ENCODE data around the gene FRAT2. TPM values are rescaled to one million over a fixed set of nuclear protein-coding genes. Genes with fewer than 3 reads are reported as not detected.

The FRAT2 gene
- total and polyA plus RNA-seq, 2 of the 4 experiments (the other 2 are of a cell fraction) = 2.0 to 2.5 TPM

- intact Hi-C loops (cut with micrococcal nuclease) = no loop called here
Observed at GRCh38 chr10:97329766-97330165, 4.8 kb downstream of the FRAT2 start.

More at GRCh38 chr10:97329766-97330165, 4.8 kb downstream of the FRAT2 start:
- H3K4me2 ChIP-seq (ENCODE audit: low read depth, low read length) = no peak overlapping the region
- H4K5ac ChIP-seq (ENCODE audit: low read depth, low read length) = no peak overlapping the region
- H4K20me1 ChIP-seq (ENCODE audit: insufficient read depth, low read length) = no peaks in the 10 kb centered on the region
- no peak overlapping the region for H2AK9ac ChIP-seq (replicated peaks; ENCODE audit: low read depth, low read length, poor library complexity)
- ChIA-PET POLR2A (ENCODE audit: unreplicated experiment) (interaction anchor here (0.6 kb wide), 1 partner anchor 628 kb away, joined by 3 read pairs; no protein-coding TSS in a partner anchor), CTCF (no interaction called here)
- no peak overlapping the region for H3K4ac ChIP-seq (ENCODE audit: low read depth, low read length)
- H3K9me3 ChIP-seq (ENCODE audit: control insufficient read depth, insufficient read depth, low read length) = no peaks in the 10 kb centered on the region
- no peak overlapping the region for H3K18ac ChIP-seq (ENCODE audit: low read depth, low read length)
- BruUV-seq (replicated peaks) = no TSS peak
- dilution Hi-C loops (cut with HindIII; ENCODE audit: low sequenced_read_pairs, unreplicated experiment) = no loop called here
- 100% methylated on average over 1 of the region's 5 CpGs; no CpG with 5 or more reads in 1 of the 2 experiments for WGBS, 2 experiments (ENCODE audit: extremely low coverage in 2 of 2, insufficient read length in 1 of 2)
- H4K8ac ChIP-seq (ENCODE audit: low read depth in 2 of 2, low read length in 2 of 2) = no peak overlapping the region
- DNase-seq = no peak
- no peak overlapping the region for H2AFZ ChIP-seq (replicated peaks; ENCODE audit: low read length, poor library complexity)
- H2AK5ac ChIP-seq (ENCODE audit: low read depth, low read length) = no peak overlapping the region
- H2BK120ac ChIP-seq (ENCODE audit: low read depth, low read length) = no peak overlapping the region
- H3K23ac ChIP-seq (ENCODE audit: low read depth, low read length) = no peak overlapping the region
- H3K9me1 ChIP-seq (ENCODE audit: insufficient read depth, low read length) = no peaks in the 10 kb centered on the region; the same call in 1 of the 2 replicates
- no peak overlapping the region for H3K27ac ChIP-seq (ENCODE audit: insufficient read depth, low read length)
- no peaks in the 10 kb centered on the region for H3K27me3 ChIP-seq (ENCODE audit: control insufficient read depth, insufficient read depth, low read length)
- H3K4me1 ChIP-seq (ENCODE audit: control insufficient read depth, insufficient read depth, low read length) = peaks cover 16% of the 10 kb centered on the region
- in situ Hi-C loops (cut with MboI; ENCODE audit: low sequenced_read_pairs) = no loop called here
- H3K56ac ChIP-seq (ENCODE audit: extremely low read depth, insufficient read depth, low read length) = no peak overlapping the region
- H4K91ac ChIP-seq (ENCODE audit: insufficient read depth, low read depth, low read length) = no peak overlapping the region
- no peak for ATAC-seq (ENCODE audit: low read depth)
- no peak for TF ChIP-seq MXI1 (IDR thresholded peaks at IDR 0.05; ENCODE audit: borderline replicate concordance, low read depth, low read length)
- peaks cover 15 to 35% of the 10 kb centered on the region in 2 experiments for H3K79me1 ChIP-seq (ENCODE audit: low read depth in 1 of 2, low read length in 2 of 2)
- no peak overlapping the region for H2BK5ac ChIP-seq (ENCODE audit: low read depth, low read length, poor library complexity, severe bottlenecking)
- H3K4me3 ChIP-seq (ENCODE audit: insufficient read depth, low read depth, low read length) = no peak overlapping the region
- H3K36me3 ChIP-seq (ENCODE audit: control insufficient read depth, insufficient read depth, low read length) = no peaks in the 10 kb centered on the region
- H2BK20ac ChIP-seq (ENCODE audit: low read depth, low read length) = no peak overlapping the region
- H3K14ac ChIP-seq (replicated peaks; ENCODE audit: low read depth, low read length) = no peak overlapping the region
- H3K9ac ChIP-seq (ENCODE audit: low read depth, low read length) = no peak overlapping the region
- no peak overlapping the region for H2BK15ac ChIP-seq (ENCODE audit: low read depth, low read length)
